ENCODE results near the gene INPP5A. TPM values are rescaled to one million over a fixed set of nuclear protein-coding genes. Genes with fewer than 3 reads are reported as not detected.

Gene INPP5A
- total RNA-seq, 1 experiment from 2014 or later: 12.3 TPM

GRCh38 chr10:132611026-132611910 lies 73.7 kb downstream of the INPP5A start:
- ChIA-PET CTCF (no interaction called here), POLR2A (no interaction called here), RAD21 (ENCODE audit: low non-redundant PET in 1 of 2, low total read pairs in 2 of 2, uncharacterized antibody in 2 of 2, unreplicated experiment in 2 of 2) (no interaction called here)
- DNase-seq (ENCODE audit: low read depth, low spot score): no peak
- H3K9ac ChIP-seq (ENCODE audit: low read length): no peak overlapping the region
- H3K79me2 ChIP-seq (ENCODE audit: insufficient read depth, low read length): no peaks in the 10 kb centered on the region
- no peaks in the 10 kb centered on the region for H4K20me1 ChIP-seq (ENCODE audit: insufficient read depth)
- intact Hi-C loops (cut with micrococcal nuclease): no loop called here
- no peak overlapping the region for H3K27ac ChIP-seq (ENCODE audit: low read depth, low read length)
- H3K4me2 ChIP-seq (ENCODE audit: low read length): no peak overlapping the region
- no peak for ATAC-seq
- no peaks in the 10 kb centered on the region for H3K27me3 ChIP-seq (ENCODE audit: insufficient read depth, low read length)
- peaks cover 0 to 17% of the 10 kb centered on the region in 2 experiments; a peak in 2 of 4 replicates for H3K4me1 ChIP-seq (ENCODE audit: control insufficient read depth in 1 of 2, insufficient read depth in 2 of 2, low read length in 2 of 2)
- H3K4me3 ChIP-seq (replicated peaks in 1 of 2; ENCODE audit: low read depth in 1 of 2, low read length in 2 of 2): no peak overlapping the region
- H3K9me2 ChIP-seq (ENCODE audit: insufficient read depth): no peaks in the 10 kb centered on the region
- TF ChIP-seq, protein P1, sequence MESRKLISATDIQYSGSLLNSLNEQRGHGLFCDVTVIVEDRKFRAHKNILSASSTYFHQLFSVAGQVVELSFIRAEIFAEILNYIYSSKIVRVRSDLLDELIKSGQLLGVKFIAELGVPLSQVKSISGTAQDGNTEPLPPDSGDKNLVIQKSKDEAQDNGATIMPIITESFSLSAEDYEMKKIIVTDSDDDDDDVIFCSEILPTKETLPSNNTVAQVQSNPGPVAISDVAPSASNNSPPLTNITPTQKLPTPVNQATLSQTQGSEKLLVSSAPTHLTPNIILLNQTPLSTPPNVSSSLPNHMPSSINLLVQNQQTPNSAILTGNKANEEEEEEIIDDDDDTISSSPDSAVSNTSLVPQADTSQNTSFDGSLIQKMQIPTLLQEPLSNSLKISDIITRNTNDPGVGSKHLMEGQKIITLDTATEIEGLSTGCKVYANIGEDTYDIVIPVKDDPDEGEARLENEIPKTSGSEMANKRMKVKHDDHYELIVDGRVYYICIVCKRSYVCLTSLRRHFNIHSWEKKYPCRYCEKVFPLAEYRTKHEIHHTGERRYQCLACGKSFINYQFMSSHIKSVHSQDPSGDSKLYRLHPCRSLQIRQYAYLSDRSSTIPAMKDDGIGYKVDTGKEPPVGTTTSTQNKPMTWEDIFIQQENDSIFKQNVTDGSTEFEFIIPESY (IDR thresholded peaks at IDR 0.05; ENCODE audit: extremely low read depth, insufficient replicate concordance, low read length): no peak
- no peak for TF ChIP-seq CEBPB (IDR thresholded peaks at IDR 0.05; ENCODE audit: low read depth)
- no peak for TF ChIP-seq SIN3A (IDR thresholded peaks at IDR 0.05; ENCODE audit: low read depth)
- no peaks in the 10 kb centered on the region for H3K36me3 ChIP-seq (ENCODE audit: control insufficient read depth in 1 of 2, insufficient read depth in 2 of 2, low read length in 2 of 2)
- no TSS peak for BruUV-seq (replicated peaks)
- no peaks in the 10 kb centered on the region for H3K9me3 ChIP-seq (ENCODE audit: control insufficient read depth in 1 of 2, insufficient read depth in 1 of 2, low read depth in 1 of 2, low read length in 2 of 2)
- no peak overlapping the region for H2AFZ ChIP-seq (ENCODE audit: low read depth, low read length, poor library complexity, severe bottlenecking)

- Histone ChIP-seq H3K4me3 (replicated peaks in 1 of 2; ENCODE audit: low read depth in 1 of 2, low read length in 2 of 2) (no peak overlapping the region), H3K9me3 (ENCODE audit: control insufficient read depth in 1 of 2, insufficient read depth in 1 of 2, low read depth in 1 of 2, low read length in 2 of 2) (no peaks in the 10 kb centered on the region), H3K9ac (ENCODE audit: low read length) (no peak overlapping the region), H3K36me3 (ENCODE audit: control insufficient read depth in 1 of 2, insufficient read depth in 2 of 2, low read length in 2 of 2) (no peaks in the 10 kb centered on the region), H2AFZ (ENCODE audit: low read depth, low read length, poor library complexity, severe bottlenecking) (no peak overlapping the region), H4K20me1 (ENCODE audit: insufficient read depth) (no peaks in the 10 kb centered on the region), H3K27ac (ENCODE audit: low read depth, low read length) (no peak overlapping the region), H3K4me1 (ENCODE audit: control insufficient read depth in 1 of 2, insufficient read depth in 2 of 2, low read length in 2 of 2) (peaks cover 0 to 17% of the 10 kb centered on the region in 2 experiments; a peak in 2 of 4 replicates), H3K79me2 (ENCODE audit: insufficient read depth, low read length) (no peaks in the 10 kb centered on the region), H3K9me2 (ENCODE audit: insufficient read depth) (no peaks in the 10 kb centered on the region), H3K4me2 (ENCODE audit: low read length) (no peak overlapping the region), H3K27me3 (ENCODE audit: insufficient read depth, low read length) (no peaks in the 10 kb centered on the region)
- CTCF ChIA-PET: no interaction called here
- no TSS peak for BruUV-seq (replicated peaks)
- POLR2A ChIA-PET: no interaction called here
- RAD21 ChIA-PET (ENCODE audit: low non-redundant PET in 1 of 2, low total read pairs in 2 of 2, uncharacterized antibody in 2 of 2, unreplicated experiment in 2 of 2): no interaction called here
- intact Hi-C loops (cut with micrococcal nuclease): no loop called here
- ATAC-seq (no peak), DNase-seq (ENCODE audit: low read depth, low spot score) (no peak)
- TF ChIP-seq, protein P2, sequence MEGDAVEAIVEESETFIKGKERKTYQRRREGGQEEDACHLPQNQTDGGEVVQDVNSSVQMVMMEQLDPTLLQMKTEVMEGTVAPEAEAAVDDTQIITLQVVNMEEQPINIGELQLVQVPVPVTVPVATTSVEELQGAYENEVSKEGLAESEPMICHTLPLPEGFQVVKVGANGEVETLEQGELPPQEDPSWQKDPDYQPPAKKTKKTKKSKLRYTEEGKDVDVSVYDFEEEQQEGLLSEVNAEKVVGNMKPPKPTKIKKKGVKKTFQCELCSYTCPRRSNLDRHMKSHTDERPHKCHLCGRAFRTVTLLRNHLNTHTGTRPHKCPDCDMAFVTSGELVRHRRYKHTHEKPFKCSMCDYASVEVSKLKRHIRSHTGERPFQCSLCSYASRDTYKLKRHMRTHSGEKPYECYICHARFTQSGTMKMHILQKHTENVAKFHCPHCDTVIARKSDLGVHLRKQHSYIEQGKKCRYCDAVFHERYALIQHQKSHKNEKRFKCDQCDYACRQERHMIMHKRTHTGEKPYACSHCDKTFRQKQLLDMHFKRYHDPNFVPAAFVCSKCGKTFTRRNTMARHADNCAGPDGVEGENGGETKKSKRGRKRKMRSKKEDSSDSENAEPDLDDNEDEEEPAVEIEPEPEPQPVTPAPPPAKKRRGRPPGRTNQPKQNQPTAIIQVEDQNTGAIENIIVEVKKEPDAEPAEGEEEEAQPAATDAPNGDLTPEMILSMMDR (IDR thresholded peaks at IDR 0.05 in 2 of 3, conservative IDR thresholded peaks at IDR 0.05 in 1 of 3; ENCODE audit: borderline replicate concordance in 1 of 3, insufficient read depth in 1 of 3, low read depth in 2 of 3, low read length in 2 of 3): no peak
Measured at GRCh38 chr10:132611986-132612385, 74.4 kb downstream of the INPP5A start.
